GM12878 (cell line): ENCODE results near the gene MORN2. TPM values are rescaled to one million over a fixed set of nuclear protein-coding genes. Genes with fewer than 3 reads are reported as not detected.

Source experiments
- ATAC-seq: fragments of 200-7000 bp; cut with Tn5 transposase; 3 replicates; pipeline ENCODE4 v1.9.1; 2020; ENCODE audit warnings: mild to moderate bottlenecking, moderate library complexity
- BruUV-seq: library from RNA; stranded (reverse); fragments of 400-500 nt; replicated peaks from 2 replicates; lab custom pipeline; 2021; lab: Mats Ljungman, UMichigan
- CTCF ChIA-PET: fragments of 300-600 bp; sonication (Branson Sonifier 250); formaldehyde crosslinking; extraction: SDS; loops from one replicate; lab custom pipeline; 2021; ENCODE audit warnings: inconsistent platforms; lab: Yijun Ruan, JAX
- POLR2A ChIA-PET: fragments of 350-600 bp; formaldehyde crosslinking; extraction: SDS; loops from one replicate; lab custom pipeline; 2021; ENCODE audit warnings: inconsistent platforms; lab: Charles Lee
- RAD21 ChIA-PET: fragments of 300-600 bp; sonication (Branson Sonifier 250); formaldehyde crosslinking; loops from one replicate; lab custom pipeline; 2023; ENCODE audit warnings: antibody characterized with exemption; ENCODE audit not compliant: unreplicated experiment; lab: Charles Lee
- SMC1A ChIA-PET: fragments of 300-600 bp; sonication (Branson Sonifier 250); formaldehyde crosslinking; loops from one replicate; lab custom pipeline; 2023; ENCODE audit not compliant: unreplicated experiment, uncharacterized antibody; lab: Charles Lee
- DNase-seq: peaks from one replicate; pipeline ENCODE4 v3.0.0-alpha.2; 2011; ENCODE audit warnings: low read depth, low spot score
- FAIRE-seq: peaks from 3 replicates; lab custom pipeline; 2011; peaks lifted over from hg19 to GRCh38; lab: Jason Lieb, UNC
- H2AFZ ChIP-seq: 2 replicates; pipeline ENCODE4 v1.6.0; 2011; ENCODE audit warnings: low read depth, low read length, control low read depth; ENCODE audit not compliant: control insufficient read depth
- H3K27ac ChIP-seq: 2 replicates; pipeline ENCODE4 v1.5.1; 2011; ENCODE audit warnings: control low read depth; ENCODE audit not compliant: control insufficient read depth, insufficient read depth
- H3K27me3 ChIP-seq, 2 experiments: replicated peaks in 1 of 2; 2 replicates each; pipeline versions ENCODE4 v1.6.0 to v1.6.1; 2011; ENCODE audit warnings: low read length in 1 of 2; ENCODE audit not compliant: control insufficient read depth in 2 of 2, insufficient read depth in 2 of 2
- H3K36me3 ChIP-seq, 2 experiments: 2 replicates each; pipeline ENCODE4 v1.5.1; 2011; ENCODE audit warnings: low read length in 1 of 2; ENCODE audit not compliant: control insufficient read depth in 2 of 2, insufficient read depth in 2 of 2
- H3K4me1 ChIP-seq: 2 replicates; pipeline ENCODE4 v1.6.1; 2011; ENCODE audit warnings: mild to moderate bottlenecking, low read length, moderate library complexity, mixed read lengths; ENCODE audit not compliant: control insufficient read depth, insufficient read depth
- H3K4me2 ChIP-seq: 2 replicates; pipeline ENCODE4 v1.6.0; 2011; ENCODE audit warnings: control low read depth; ENCODE audit not compliant: control insufficient read depth, insufficient read depth
- H3K4me3 ChIP-seq: fragments of 200-600 bp; sonication (generic); 2 replicates; pipeline ENCODE4 v1.5.1; 2016
- H3K79me2 ChIP-seq: 2 replicates; pipeline ENCODE4 v1.6.0; 2011; ENCODE audit warnings: low read length; ENCODE audit not compliant: control insufficient read depth, insufficient read depth
- H3K9ac ChIP-seq: 2 replicates; pipeline ENCODE4 v1.8.0; 2011; ENCODE audit warnings: low read length, control low read depth, mixed read lengths; ENCODE audit not compliant: control insufficient read depth, insufficient read depth
- H3K9me3 ChIP-seq: replicated peaks from 3 replicates; pipeline ENCODE4 v1.5.1; 2011; ENCODE audit warnings: mild to moderate bottlenecking, low read length; ENCODE audit not compliant: control insufficient read depth, insufficient read depth
- H4K20me1 ChIP-seq: 2 replicates; pipeline ENCODE4 v1.6.0; 2011; ENCODE audit not compliant: control insufficient read depth, insufficient read depth
- ASH2L ChIP-seq: fragments of 300-600, 200-600 bp; sonication (generic); IDR thresholded peaks from 2 replicates; pipeline ENCODE4 v1.6.1; 2017; ENCODE audit warnings: low read depth, mild to moderate bottlenecking, borderline replicate concordance
- EED ChIP-seq: sonication (generic); IDR thresholded peaks from 2 replicates; pipeline ENCODE4 v1.6.1; 2016; ENCODE audit warnings: antibody characterized with exemption, low read depth
- JUNB ChIP-seq: IDR thresholded peaks from 2 replicates; pipeline ENCODE4 v1.6.1; 2016; ENCODE audit warnings: antibody characterized with exemption, mild to moderate bottlenecking
- KLF5 ChIP-seq: fragments of 450-650 bp; IDR thresholded peaks from 2 replicates; pipeline ENCODE4 v1.6.1; 2014; ENCODE audit warnings: mild to moderate bottlenecking; ENCODE audit not compliant: partially characterized antibody
- POU2F2 ChIP-seq: IDR thresholded peaks from 3 replicates; pipeline ENCODE4 v1.6.1; 2011; ENCODE audit warnings: low read depth, mild to moderate bottlenecking, low read length, borderline replicate concordance
- RCOR1 ChIP-seq: conservative IDR thresholded peaks from 2 replicates; pipeline ENCODE4 v1.6.1; 2012; ENCODE audit warnings: low read depth, low read length, improper control_type of control experiment
- WGBS: methylation state at CpG from one replicate; pipeline ENCODE4 v1.1.6; 2016; ENCODE audit warnings: low lambda C conversion rate; ENCODE audit not compliant: insufficient replicate concordance, insufficient coverage; ENCODE audit errors: missing lambda C conversion rate; 5-methylcytosine and 5-hydroxymethylcytosine counted together
- in situ Hi-C: fragments of 300-500 bp; cut with MboI; formaldehyde crosslinking; loops from 9 replicates; pipeline ENCODE4 v1.14.3; 2018; ENCODE audit warnings: mixed read lengths
- intact Hi-C: fragments of 100-400 bp; cut with micrococcal nuclease; formaldehyde crosslinking; loops from one replicate; pipeline ENCODE4 v1.14.2; 2022; ENCODE audit not compliant: unreplicated experiment
- polyA plus RNA-seq, 11 experiments: library from polyadenylated mRNA; depleted of rRNA in 4 of 11; unstranded in 6 of 11; stranded (reverse) in 5 of 11; fragments of >200 nt; fragmentation: Nextera tagmentation in 4 of 11; fragmentation: Illumina TruSeq in 1 of 11; extraction: Ambion mirVana in 4 of 11; extraction: Trizol in 1 of 11; gene quantifications; 1 replicate in 1 of 11; 2 replicates in 10 of 11; pipeline versions ENCODE4 v1.2.1 to v1.2.3, GENCODE V29; 2011 to 2016; ENCODE audit warnings: inconsistent platforms in 2 of 11, missing spikeins in 2 of 11, low read depth in 1 of 11
- total RNA-seq, 4 experiments: library from RNA; depleted of rRNA in 3 of 4; stranded (reverse); fragments of >200 nt in 3 of 4; fragmentation: Illumina TruSeq in 1 of 4; extraction: Trizol in 1 of 4; gene quantifications; 2 replicates each; pipeline versions ENCODE4 v1.2.1 to v1.2.3, GENCODE V29; 2013 to 2021
- TF ChIP-seq, protein P1 (sequence below): fragments of 450-650 bp; IDR thresholded peaks from 2 replicates; pipeline ENCODE4 v1.6.1; 2017; ENCODE audit warnings: mild to moderate bottlenecking

The MORN2 gene
- total and polyA plus RNA-seq, 10 of the 15 experiments (the other 5 are each of a cell fraction or from before 2014, with no cell fraction given) = 2.3 to 26.9 (median 8.0) TPM

DNA sequence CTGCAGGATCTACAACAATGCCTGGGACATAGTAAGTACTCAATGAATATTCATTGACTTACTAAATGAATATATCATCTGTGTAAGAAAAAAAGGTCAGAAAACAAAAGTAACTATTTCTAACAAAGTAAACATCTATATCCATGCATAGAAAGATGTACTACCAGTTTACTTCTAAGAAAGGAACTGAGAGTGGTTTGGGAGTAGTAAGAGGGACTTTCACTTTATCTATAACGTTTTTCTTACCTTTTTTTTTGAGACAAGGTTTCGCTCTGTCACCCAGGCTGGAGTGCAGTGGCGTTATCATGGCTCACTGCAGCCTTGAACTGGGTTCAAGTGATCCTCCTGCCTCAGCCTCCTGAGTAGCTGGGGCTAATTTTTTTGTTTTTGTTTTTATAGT is 25.7 kb upstream of the MORN2 start (continued):
- TF ChIP-seq, protein P1, sequence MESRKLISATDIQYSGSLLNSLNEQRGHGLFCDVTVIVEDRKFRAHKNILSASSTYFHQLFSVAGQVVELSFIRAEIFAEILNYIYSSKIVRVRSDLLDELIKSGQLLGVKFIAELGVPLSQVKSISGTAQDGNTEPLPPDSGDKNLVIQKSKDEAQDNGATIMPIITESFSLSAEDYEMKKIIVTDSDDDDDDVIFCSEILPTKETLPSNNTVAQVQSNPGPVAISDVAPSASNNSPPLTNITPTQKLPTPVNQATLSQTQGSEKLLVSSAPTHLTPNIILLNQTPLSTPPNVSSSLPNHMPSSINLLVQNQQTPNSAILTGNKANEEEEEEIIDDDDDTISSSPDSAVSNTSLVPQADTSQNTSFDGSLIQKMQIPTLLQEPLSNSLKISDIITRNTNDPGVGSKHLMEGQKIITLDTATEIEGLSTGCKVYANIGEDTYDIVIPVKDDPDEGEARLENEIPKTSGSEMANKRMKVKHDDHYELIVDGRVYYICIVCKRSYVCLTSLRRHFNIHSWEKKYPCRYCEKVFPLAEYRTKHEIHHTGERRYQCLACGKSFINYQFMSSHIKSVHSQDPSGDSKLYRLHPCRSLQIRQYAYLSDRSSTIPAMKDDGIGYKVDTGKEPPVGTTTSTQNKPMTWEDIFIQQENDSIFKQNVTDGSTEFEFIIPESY = no peak
- 0 out of 3 replicates have a peak, but pooled peaks have one; percentile 38 for TF ChIP-seq POU2F2
- TF ChIP-seq ASH2L = 0 out of 2 replicates have a peak, but pooled peaks have one; percentile 51
- peak; percentile 45 for TF ChIP-seq JUNB

DNA sequence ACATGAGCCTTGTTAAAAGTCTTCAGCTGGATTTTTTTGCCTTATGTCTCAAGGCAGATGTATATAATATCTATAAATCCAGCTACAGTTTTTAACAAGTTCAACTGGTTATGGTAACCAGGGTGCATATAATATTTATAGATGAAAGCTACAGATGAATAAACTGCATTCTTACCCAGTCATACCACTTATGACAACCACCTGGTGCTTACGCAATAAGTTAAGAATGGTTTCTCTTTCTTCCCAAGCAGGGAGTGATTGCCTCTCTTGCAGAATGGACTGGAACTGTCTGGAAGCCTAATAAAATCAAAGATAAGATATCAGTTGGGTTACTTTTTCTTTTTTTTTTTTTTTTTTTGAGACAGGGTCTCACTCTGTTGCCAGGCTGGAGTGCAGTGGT is 19.6 kb upstream of the MORN2 start:
- no peaks in the 10 kb centered on the region for H4K20me1 ChIP-seq
- ATAC-seq (no peak), DNase-seq (no peak), FAIRE-seq (no peak)
- ChIA-PET POLR2A (no interaction called here), SMC1A (no interaction called here), CTCF (interaction anchor here (1.5 kb wide), 2 partner anchors 13 to 275 kb away, joined by 4 to 5 read pairs; no protein-coding TSS in a partner anchor), RAD21 (no interaction called here)
- H2AFZ ChIP-seq = no peak overlapping the region
- H3K4me3 ChIP-seq = no peak overlapping the region
- no peak for TF ChIP-seq EED
- no peak for TF ChIP-seq RCOR1
- no peak for TF ChIP-seq KLF5
- BruUV-seq = no TSS peak
- H3K4me2 ChIP-seq = no peak overlapping the region
- H3K27ac ChIP-seq = no peak overlapping the region
- H3K27me3 ChIP-seq = no peaks in the 10 kb centered on the region
- no peak overlapping the region for H3K9ac ChIP-seq
- H3K9me3 ChIP-seq = no peaks in the 10 kb centered on the region
- in situ Hi-C loops (no loop called here), intact Hi-C loops (no loop called here)
- H3K4me1 ChIP-seq = no peaks in the 10 kb centered on the region
- H3K36me3 ChIP-seq = peaks cover 0 to 11% of the 10 kb centered on the region in 2 experiments; a peak in 2 of 4 replicates
- WGBS = 98% methylated on average over 1 of the region's 1 CpG
- H3K79me2 ChIP-seq = no peaks in the 10 kb centered on the region
